Naive B cell (primary cell): ENCODE results near the gene CORO2B. TPM values are rescaled to one million over a fixed set of nuclear protein-coding genes. Genes with fewer than 3 reads are reported as not detected.

ENCODE experiments used
- ATAC-seq, 2 donors: fragments of 150-1000 bp; cut with Tn5 transposase; 2 replicates each; pipeline ENCODE4 v1.10.0; 2021; ENCODE audit warnings: low read depth in 2 of 2, mild to moderate bottlenecking in 2 of 2, moderate library complexity in 2 of 2
- DNase-seq: peaks from one replicate; pipeline ENCODE4 v3.0.0; 2022
- H3K27ac Mint-ChIP-seq, 6 donors: one replicate each; pipeline ENCODE4 v1.8.0; 2020 to 2022; ENCODE audit warnings: mild to moderate bottlenecking in 6 of 6, mixed read lengths in 6 of 6, moderate library complexity in 5 of 6, inconsistent platforms in 2 of 6
- H3K27me3 Mint-ChIP-seq, 3 donors: one replicate each; pipeline ENCODE4 v1.8.0; 2021 to 2022; ENCODE audit warnings: mixed read lengths in 3 of 3, mild to moderate bottlenecking in 1 of 3
- H3K36me3 Mint-ChIP-seq, 2 donors: one replicate each; pipeline ENCODE4 v1.8.0; 2020 to 2022; ENCODE audit warnings: mixed read lengths in 2 of 2, inconsistent platforms in 1 of 2, mild to moderate bottlenecking in 1 of 2
- H3K4me1 Mint-ChIP-seq, 3 donors: one replicate each; pipeline ENCODE4 v1.8.0; 2020 to 2022; ENCODE audit warnings: mixed read lengths in 3 of 3, inconsistent platforms in 1 of 3, mild to moderate bottlenecking in 1 of 3, moderate library complexity in 1 of 3
- H3K4me3 Mint-ChIP-seq, 8 donors: one replicate each; pipeline ENCODE4 v1.8.0; 2020 to 2022; ENCODE audit warnings: mild to moderate bottlenecking in 8 of 8, mixed read lengths in 8 of 8, moderate library complexity in 8 of 8, inconsistent platforms in 2 of 8
- H3K9me3 Mint-ChIP-seq, 7 donors: one replicate each; pipeline ENCODE4 v1.8.0; 2020 to 2022; ENCODE audit warnings: mixed read lengths in 7 of 7, mild to moderate bottlenecking in 5 of 7, inconsistent platforms in 2 of 7, moderate library complexity in 1 of 7
- polyA plus RNA-seq, 6 donors: library from polyadenylated mRNA; unstranded; fragments of 300-500 nt; fragmentation: Illumina TruSeq; gene quantifications; one replicate each; pipeline ENCODE4 v1.2.3, GENCODE V29; 2021; ENCODE audit warnings: low read depth in 6 of 6

The CORO2B gene
- polyA plus RNA-seq, 6 donors from 2014 or later, result 3.4 to 11.3 (median 4.8) TPM

- no peak for DNase-seq
- H3K4me1 Mint-ChIP-seq, result peaks cover 32 to 54% (median 35%) of the 10 kb centered on the region in 3 donors
- no peak for ATAC-seq
- H3K36me3 Mint-ChIP-seq, result no peaks in the 10 kb centered on the region
- peaks cover 0 to 2% (median 0%) of the 10 kb centered on the region in 7 donors for H3K9me3 Mint-ChIP-seq
- H3K27me3 Mint-ChIP-seq, result no peaks in the 10 kb centered on the region
- peak overlapping the region in 1 of 6 donors; percentile 32 for H3K27ac Mint-ChIP-seq
- H3K4me3 Mint-ChIP-seq, result no peak overlapping the region
These were observed 36.5 kb downstream of the CORO2B start for GRCh38 chr15:68615301-68615700.

GRCh38 chr15:68615811-68616210 lies 37.0 kb downstream of the CORO2B start:
- Mint-ChIP-seq H3K36me3 (no peaks in the 10 kb centered on the region), H3K27ac (peak overlapping the region in 1 of 6 donors; percentile 22), H3K9me3 (peaks cover 0 to 2% (median 0%) of the 10 kb centered on the region in 7 donors), H3K27me3 (no peaks in the 10 kb centered on the region), H3K4me3 (peak overlapping the region in 1 of 8 donors; percentile 25), H3K4me1 (peaks cover 29 to 52% (median 37%) of the 10 kb centered on the region in 3 donors)
- no peak for DNase-seq
- no peak for ATAC-seq

DNA sequence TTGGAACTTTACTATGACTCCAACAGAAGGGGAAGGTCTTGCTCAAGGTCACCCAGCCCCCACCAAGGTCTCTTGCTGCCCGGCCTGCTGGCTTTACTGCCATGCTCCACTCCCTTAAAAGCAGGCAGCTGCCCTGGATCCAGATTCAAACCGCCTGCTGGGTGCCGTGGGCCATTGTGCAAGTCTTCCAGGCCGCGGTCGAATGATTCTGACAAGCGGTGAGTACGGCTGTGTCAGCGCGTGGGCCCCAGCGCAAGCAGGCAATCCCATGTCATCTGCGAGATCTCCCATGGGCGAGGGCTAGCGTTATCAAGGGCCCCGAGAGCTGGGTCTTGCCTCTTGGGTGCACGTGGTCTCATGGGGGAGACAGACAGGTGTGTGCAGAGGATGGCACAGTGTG lies 37.6 kb downstream of the CORO2B start:
- Mint-ChIP-seq H3K27me3 (no peaks in the 10 kb centered on the region), H3K36me3 (no peaks in the 10 kb centered on the region), H3K4me3 (no peak overlapping the region), H3K27ac (peak overlapping the region in 1 of 6 donors; percentile 53), H3K4me1 (peaks cover 34 to 56% (median 43%) of the 10 kb centered on the region in 3 donors), H3K9me3 (peaks cover 0 to 2% (median 0%) of the 10 kb centered on the region in 7 donors)
- no peak for ATAC-seq
- no peak for DNase-seq

DNA sequence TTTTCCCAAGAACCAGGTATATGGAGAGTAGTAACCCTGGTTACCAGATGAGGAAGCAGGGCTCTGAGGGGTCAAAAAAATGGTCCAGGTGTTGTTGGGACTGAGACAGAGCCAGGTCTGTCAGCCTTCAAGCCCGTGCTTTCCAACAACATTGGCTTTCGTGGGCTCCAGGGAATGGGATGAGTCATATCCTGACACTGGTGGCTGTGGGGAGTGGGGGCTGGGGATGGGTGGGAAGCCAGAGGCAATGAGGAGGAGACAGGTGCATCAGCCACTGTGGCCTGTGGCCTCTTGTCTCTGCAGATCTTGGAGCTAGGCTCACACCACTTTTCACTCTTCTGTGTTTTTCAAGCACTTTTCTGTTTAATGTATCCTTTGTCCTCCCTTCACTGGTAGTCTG lies 38.2 kb downstream of the CORO2B start:
- Mint-ChIP-seq H3K27me3 (no peaks in the 10 kb centered on the region), H3K9me3 (peaks cover 0 to 2% (median 0%) of the 10 kb centered on the region in 7 donors), H3K36me3 (no peaks in the 10 kb centered on the region), H3K27ac (no peak overlapping the region), H3K4me1 (peaks cover 38 to 60% (median 49%) of the 10 kb centered on the region in 3 donors), H3K4me3 (peak overlapping the region in 1 of 8 donors; percentile 38)
- ATAC-seq, result no peak
- no peak for DNase-seq

- no peaks in the 10 kb centered on the region for H3K36me3 Mint-ChIP-seq
- DNase-seq, result no peak
- H3K27ac Mint-ChIP-seq, result peak overlapping the region in 2 of 6 donors; percentile 2 to 68
- ATAC-seq, result no peak
- H3K27me3 Mint-ChIP-seq, result no peaks in the 10 kb centered on the region
- H3K9me3 Mint-ChIP-seq, result peaks cover 0 to 2% (median 0%) of the 10 kb centered on the region in 7 donors
- no peak overlapping the region for H3K4me3 Mint-ChIP-seq
- H3K4me1 Mint-ChIP-seq, result peaks cover 41 to 61% (median 48%) of the 10 kb centered on the region in 3 donors
These were observed 39.0 kb downstream of the CORO2B start for GRCh38 chr15:68617777-68618176.

DNA sequence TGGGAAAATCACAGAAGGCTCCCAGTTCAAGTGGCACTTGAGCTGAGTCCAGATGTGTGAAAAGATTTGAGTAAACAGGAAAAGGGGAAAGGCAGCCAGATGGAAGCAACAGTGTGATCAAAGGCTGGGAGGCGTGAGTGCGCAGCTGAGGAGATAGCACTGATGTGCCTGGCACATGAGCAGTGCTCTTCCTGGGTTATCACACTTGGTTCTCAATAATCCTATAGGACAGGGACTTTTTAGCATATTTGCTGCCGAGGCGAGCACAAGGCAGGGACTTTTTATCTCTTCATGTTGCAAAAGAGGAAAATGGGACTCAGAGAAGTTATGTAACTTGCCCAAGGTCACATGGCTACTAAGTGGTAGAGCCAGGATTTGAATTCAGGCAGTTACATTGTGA lies 39.6 kb downstream of the CORO2B start:
- Mint-ChIP-seq H3K4me3 (no peak overlapping the region), H3K36me3 (no peaks in the 10 kb centered on the region), H3K4me1 (peaks cover 41 to 55% (median 43%) of the 10 kb centered on the region in 3 donors), H3K27ac (peak overlapping the region in 3 of 6 donors; percentile 2 to 46 (median 39)), H3K9me3 (peaks cover 0 to 2% (median 0%) of the 10 kb centered on the region in 7 donors), H3K27me3 (no peaks in the 10 kb centered on the region)
- no peak for DNase-seq
- no peak for ATAC-seq

GRCh38 chr15:68618908-68619698 lies 40.3 kb downstream of the CORO2B start:
- no peak for ATAC-seq
- H3K4me3 Mint-ChIP-seq, result no peak overlapping the region
- H3K36me3 Mint-ChIP-seq, result no peaks in the 10 kb centered on the region
- H3K9me3 Mint-ChIP-seq, result peaks cover 0 to 2% (median 0%) of the 10 kb centered on the region in 7 donors
- peak overlapping the region in 4 of 6 donors; percentile 23 to 73 (median 34) for H3K27ac Mint-ChIP-seq
- H3K4me1 Mint-ChIP-seq, result peaks cover 43 to 53% (median 45%) of the 10 kb centered on the region in 3 donors
- DNase-seq, result no peak
- H3K27me3 Mint-ChIP-seq, result no peaks in the 10 kb centered on the region

- no peak for ATAC-seq
- no peaks in the 10 kb centered on the region for H3K9me3 Mint-ChIP-seq
- H3K4me1 Mint-ChIP-seq, result peaks cover 49 to 55% (median 52%) of the 10 kb centered on the region in 3 donors
- peak overlapping the region in 3 of 6 donors; percentile 36 to 79 (median 60) for H3K27ac Mint-ChIP-seq
- no peaks in the 10 kb centered on the region for H3K27me3 Mint-ChIP-seq
- DNase-seq, result no peak
- no peaks in the 10 kb centered on the region for H3K36me3 Mint-ChIP-seq
- H3K4me3 Mint-ChIP-seq, result peak overlapping the region in 2 of 8 donors; percentile 7 to 62
These were observed 42.1 kb downstream of the CORO2B start for GRCh38 chr15:68620721-68621527.

DNA sequence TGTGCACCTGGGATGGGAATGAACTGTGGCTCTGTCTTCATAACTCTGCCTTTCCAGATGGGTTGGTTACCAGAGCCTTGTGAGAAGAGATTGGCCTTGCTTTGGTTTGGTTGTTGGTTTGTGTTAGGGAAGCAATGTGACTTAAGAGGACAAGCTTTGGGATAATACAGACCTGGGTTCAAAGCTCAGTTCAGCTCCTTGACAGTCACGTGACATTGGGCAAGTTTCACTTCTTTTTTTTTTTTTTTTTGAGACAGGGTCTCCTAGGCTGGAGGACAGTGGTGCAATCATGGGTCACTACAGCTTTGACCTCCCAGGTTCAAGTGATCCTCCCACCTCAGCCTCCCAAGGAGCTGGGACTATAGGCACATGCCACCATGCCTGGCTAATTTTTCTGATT lies 42.7 kb downstream of the CORO2B start:
- Mint-ChIP-seq H3K36me3 (no peaks in the 10 kb centered on the region), H3K27me3 (no peaks in the 10 kb centered on the region), H3K9me3 (no peaks in the 10 kb centered on the region), H3K27ac (peak overlapping the region in 1 of 6 donors; percentile 60), H3K4me3 (peak overlapping the region in 1 of 8 donors; percentile 62), H3K4me1 (peaks cover 49 to 58% (median 57%) of the 10 kb centered on the region in 3 donors)
- DNase-seq, result no peak
- no peak for ATAC-seq

DNA sequence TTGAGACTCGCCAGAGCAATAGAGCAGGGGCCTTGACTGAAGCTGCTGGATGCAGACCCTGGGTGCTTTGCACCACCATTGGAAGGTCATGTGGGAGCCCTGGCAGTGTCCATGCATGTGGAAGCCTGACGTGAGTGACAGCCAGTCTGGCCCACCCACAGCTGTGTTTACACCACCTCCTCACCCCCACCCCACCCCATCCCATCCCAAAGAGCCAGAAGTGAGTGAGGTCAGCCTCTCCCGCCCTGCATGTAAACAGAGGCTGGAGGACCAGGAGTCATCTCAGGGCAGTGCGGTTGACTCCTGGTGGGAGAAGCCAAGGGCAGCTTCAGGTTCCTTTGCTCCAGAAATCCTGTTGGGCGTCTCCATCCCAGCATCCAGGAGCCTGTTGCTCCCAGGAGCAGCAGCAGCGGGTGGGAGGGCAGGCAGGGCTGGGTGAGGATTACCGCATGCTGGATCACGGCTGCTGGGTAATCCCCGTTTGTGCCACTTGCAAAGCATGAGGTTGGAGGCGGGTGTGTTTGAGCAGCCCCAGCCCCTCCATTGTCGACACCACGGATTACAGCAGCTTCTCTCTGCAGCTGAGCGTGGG lies 44.6 kb downstream of the CORO2B start:
- ATAC-seq, result peak in 1 of 2 donors; percentile 38
- H3K36me3 Mint-ChIP-seq, result peaks cover 0 to 4% of the 10 kb centered on the region in 2 donors
- H3K9me3 Mint-ChIP-seq, result no peaks in the 10 kb centered on the region
- H3K27ac Mint-ChIP-seq, result no peak overlapping the region
- H3K27me3 Mint-ChIP-seq, result no peaks in the 10 kb centered on the region
- H3K4me1 Mint-ChIP-seq, result peaks cover 53 to 65% (median 62%) of the 10 kb centered on the region in 3 donors
- H3K4me3 Mint-ChIP-seq, result no peak overlapping the region
- DNase-seq, result no peak

GRCh38 chr15:68625853-68626252 lies 47.1 kb downstream of the CORO2B start:
- H3K4me1 Mint-ChIP-seq, result peaks cover 70 to 74% (median 71%) of the 10 kb centered on the region in 3 donors
- peaks cover 0 to 4% of the 10 kb centered on the region in 2 donors for H3K36me3 Mint-ChIP-seq
- no peak for DNase-seq
- no peaks in the 10 kb centered on the region for H3K27me3 Mint-ChIP-seq
- ATAC-seq, result no peak
- H3K4me3 Mint-ChIP-seq, result no peak overlapping the region
- peak overlapping the region in 1 of 6 donors; percentile 94 for H3K27ac Mint-ChIP-seq
- no peaks in the 10 kb centered on the region for H3K9me3 Mint-ChIP-seq

DNA sequence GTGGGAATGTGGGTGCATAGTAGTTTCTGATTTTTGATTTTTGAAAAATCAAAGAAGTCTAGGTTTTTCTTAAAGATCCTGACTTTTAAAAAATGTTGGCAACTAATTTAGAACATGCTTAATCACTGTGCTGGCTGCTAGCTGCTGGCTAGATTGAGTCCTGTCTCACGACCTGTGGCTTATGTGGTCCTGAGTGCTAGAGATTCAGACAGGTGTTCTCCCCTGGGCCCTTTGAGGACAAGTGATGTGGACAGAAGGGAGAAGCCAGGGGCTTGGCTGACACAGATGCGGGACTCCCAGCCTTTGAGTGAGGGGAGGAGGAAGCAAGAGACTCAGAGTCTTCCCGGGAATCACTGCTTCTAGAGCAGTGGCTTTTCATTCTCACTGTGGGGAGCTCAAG lies 47.5 kb downstream of the CORO2B start:
- Mint-ChIP-seq H3K36me3 (peaks cover 0 to 4% of the 10 kb centered on the region in 2 donors), H3K9me3 (no peaks in the 10 kb centered on the region), H3K4me1 (peaks cover 70 to 74% (median 71%) of the 10 kb centered on the region in 3 donors), H3K4me3 (peak overlapping the region in 5 of 8 donors; percentile 15 to 73 (median 52)), H3K27me3 (no peaks in the 10 kb centered on the region), H3K27ac (peak overlapping the region in 4 of 6 donors; percentile 39 to 94 (median 72))
- no peak for DNase-seq
- no peak for ATAC-seq

GRCh38 chr15:68626739-68627138 lies 47.9 kb downstream of the CORO2B start:
- peaks cover 0 to 4% of the 10 kb centered on the region in 2 donors for H3K36me3 Mint-ChIP-seq
- H3K27ac Mint-ChIP-seq, result peak overlapping the region in 5 of 6 donors; percentile 39 to 94 (median 69)
- peak overlapping the region in 3 of 8 donors; percentile 15 to 73 (median 25) for H3K4me3 Mint-ChIP-seq
- H3K9me3 Mint-ChIP-seq, result no peaks in the 10 kb centered on the region
- H3K4me1 Mint-ChIP-seq, result peaks cover 70 to 74% (median 71%) of the 10 kb centered on the region in 3 donors
- H3K27me3 Mint-ChIP-seq, result no peaks in the 10 kb centered on the region
- no peak for ATAC-seq
- DNase-seq, result no peak
